ENCODE results near the gene TRIM5.

The TRIM5 gene

DNA sequence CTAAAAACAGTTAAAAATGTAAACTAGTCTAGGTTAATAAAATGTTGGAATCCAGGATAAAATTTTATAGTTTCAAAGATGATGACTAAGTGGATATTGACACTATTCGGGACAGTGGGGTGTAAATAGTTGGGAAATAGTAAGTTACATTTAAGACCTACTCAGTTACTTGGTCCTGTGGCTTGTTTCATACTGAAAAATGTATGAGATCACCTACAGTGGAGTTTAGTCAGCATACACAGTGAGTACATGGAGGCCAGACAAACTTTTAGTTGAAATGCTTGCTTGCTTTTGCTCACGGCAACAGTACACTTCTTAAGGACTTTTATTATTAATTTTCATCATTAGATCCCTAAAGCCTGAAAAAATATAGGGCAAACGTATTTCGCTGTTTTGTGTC is 20.8 kb upstream of the TRIM5 start:
- no peak overlapping the region for H3K27ac ChIP-seq
- TF ChIP-seq, protein P1, sequence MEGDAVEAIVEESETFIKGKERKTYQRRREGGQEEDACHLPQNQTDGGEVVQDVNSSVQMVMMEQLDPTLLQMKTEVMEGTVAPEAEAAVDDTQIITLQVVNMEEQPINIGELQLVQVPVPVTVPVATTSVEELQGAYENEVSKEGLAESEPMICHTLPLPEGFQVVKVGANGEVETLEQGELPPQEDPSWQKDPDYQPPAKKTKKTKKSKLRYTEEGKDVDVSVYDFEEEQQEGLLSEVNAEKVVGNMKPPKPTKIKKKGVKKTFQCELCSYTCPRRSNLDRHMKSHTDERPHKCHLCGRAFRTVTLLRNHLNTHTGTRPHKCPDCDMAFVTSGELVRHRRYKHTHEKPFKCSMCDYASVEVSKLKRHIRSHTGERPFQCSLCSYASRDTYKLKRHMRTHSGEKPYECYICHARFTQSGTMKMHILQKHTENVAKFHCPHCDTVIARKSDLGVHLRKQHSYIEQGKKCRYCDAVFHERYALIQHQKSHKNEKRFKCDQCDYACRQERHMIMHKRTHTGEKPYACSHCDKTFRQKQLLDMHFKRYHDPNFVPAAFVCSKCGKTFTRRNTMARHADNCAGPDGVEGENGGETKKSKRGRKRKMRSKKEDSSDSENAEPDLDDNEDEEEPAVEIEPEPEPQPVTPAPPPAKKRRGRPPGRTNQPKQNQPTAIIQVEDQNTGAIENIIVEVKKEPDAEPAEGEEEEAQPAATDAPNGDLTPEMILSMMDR (conservative IDR thresholded peaks at IDR 0.05), result no peak

DNA sequence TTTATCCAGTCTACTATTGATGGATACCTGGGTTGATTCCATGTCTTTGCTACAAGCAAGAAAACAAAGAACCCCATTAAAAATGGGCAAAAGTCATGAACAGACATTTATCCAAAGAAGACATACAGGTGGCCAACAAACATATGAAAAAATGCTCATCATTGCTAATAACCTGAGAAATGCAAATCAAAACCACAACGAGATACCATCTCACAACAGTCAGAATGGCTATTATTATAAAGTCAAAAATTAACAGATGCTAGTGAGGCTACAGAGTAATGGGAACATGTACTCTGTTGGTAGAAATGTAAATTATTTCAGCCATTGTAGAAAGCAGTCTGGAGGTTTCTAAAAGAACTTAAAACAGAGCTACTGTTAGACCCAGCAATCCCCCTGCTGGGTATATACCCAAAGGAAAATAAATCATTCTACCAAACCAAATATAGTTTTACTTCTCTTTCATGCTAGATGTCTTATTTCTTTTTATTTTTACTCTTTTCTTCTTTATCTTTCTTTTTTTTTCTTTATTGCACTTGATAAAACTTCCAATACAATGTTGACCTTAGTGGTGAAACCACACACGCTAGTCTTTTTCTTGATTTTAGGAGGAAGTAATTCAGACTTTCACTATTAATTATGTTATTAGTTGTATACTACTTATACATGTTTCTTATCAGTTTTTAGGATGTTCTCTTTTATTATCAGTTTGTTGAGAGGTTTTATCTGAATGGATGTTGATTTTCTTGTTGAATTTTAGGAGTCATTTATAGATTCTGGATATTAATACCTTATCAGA is 19.1 kb upstream of the TRIM5 start:
- no peak overlapping the region for H3K27ac ChIP-seq
- TF ChIP-seq, protein P1 (conservative IDR thresholded peaks at IDR 0.05), result no peak

DNA sequence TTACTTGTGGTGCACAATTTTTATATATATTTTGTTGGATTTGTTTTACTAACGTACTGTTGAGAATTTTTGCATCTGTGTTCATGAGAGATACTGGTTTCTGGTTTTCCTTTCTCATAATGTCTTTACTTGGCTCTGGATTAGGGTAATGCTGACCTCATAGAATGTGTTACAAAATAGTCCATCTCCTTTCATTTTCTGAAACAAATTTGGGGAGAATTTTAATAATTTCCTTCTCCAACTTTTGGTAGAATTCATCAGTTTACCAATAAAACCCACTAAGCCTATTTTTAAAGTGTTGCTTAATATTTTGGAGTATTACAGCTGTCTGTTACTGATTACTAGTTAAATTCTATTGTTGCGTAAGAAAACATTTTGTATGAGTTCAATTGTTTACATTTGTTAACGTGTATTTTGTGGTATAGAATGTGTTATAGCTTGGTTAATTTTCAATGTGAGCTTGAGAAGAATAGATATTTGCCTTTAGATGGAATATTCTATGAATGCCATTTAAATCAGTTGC is 16.2 kb upstream of the TRIM5 start:
- TF ChIP-seq, protein P1 (conservative IDR thresholded peaks at IDR 0.05), result no peak
- no peak overlapping the region for H3K27ac ChIP-seq

DNA sequence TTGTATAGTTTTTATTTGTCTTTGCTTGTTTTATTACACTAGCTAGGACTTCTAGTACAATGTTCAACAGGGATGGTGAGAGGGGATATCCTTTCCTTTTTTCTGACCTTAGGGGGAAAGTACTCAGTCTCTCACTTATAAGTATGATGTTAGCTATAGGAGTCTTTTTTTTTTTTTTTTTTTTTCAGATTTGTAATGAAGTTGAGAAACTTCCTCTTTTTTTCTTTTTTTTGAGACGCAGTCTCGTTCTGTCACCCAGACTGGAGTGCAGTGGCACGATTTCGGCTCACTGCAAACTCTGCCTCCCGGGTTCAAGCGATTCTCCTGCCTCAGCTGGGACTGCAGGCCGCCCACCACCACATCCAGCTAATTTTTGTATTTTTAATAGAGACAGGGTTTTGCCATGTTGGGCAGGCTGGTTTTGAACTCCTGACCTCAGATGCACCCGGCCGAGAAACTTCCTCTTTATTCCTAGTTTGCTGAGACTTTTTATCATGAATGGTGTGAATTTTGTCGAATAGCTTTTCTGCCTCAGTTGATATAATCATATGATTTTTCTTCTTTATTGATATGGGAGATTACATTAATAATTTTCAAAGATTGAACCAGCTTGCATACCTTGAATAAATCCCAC is 15.7 kb upstream of the TRIM5 start:
- TF ChIP-seq, protein P1 (conservative IDR thresholded peaks at IDR 0.05), result no peak

DNA sequence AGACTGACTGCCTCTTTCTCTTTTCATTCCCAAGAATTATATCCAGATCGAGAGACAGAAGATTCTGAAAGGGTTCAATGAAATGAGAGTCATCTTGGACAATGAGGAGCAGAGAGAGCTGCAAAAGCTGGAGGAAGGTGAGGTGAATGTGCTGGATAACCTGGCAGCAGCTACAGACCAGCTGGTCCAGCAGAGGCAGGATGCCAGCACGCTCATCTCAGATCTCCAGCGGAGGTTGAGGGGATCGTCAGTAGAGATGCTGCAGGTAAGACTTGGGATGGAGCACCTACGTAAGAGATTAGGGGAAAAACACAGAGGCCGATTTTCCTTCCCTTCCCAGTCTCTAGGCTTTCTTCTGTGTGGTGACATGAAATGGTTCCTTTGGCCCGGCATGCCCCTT is 13.4 kb upstream of the TRIM5 start:
- TF ChIP-seq, protein P1 (conservative IDR thresholded peaks at IDR 0.05), result no peak

More for the DNA sequence above, 15.7 kb upstream of the TRIM5 start:
- H3K27ac ChIP-seq, result no peak overlapping the region

DNA sequence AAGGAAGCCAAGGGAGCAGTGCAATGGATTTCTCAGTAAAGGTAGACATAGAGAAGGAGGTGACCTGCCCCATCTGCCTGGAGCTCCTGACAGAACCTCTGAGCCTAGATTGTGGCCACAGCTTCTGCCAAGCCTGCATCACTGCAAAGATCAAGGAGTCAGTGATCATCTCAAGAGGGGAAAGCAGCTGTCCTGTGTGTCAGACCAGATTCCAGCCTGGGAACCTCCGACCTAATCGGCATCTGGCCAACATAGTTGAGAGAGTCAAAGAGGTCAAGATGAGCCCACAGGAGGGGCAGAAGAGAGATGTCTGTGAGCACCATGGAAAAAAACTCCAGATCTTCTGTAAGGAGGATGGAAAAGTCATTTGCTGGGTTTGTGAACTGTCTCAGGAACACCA is 11.3 kb upstream of the TRIM5 start:
- no peak overlapping the region for H3K27ac ChIP-seq
- TF ChIP-seq, protein P1 (conservative IDR thresholded peaks at IDR 0.05), result no peak

More for the DNA sequence above, 13.4 kb upstream of the TRIM5 start:
- no peak overlapping the region for H3K27ac ChIP-seq

DNA sequence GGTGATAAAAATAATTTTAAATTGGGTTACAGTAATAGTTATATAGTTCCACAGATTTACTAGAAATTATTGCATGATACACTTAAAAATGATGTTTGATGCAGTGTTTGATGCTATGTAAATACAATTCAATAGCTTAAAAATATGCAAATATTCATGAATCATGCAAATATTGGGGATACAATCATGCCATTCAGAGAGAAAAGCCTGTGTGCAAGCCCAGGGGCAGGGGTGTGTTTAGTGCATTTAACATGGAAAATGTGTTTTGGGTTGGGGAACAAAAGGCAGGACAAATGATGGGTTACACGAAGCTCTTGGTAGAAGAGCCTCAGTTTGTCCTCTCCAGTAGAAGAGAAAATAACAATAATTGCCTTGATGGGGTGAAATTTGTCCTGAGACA is 10.7 kb upstream of the TRIM5 start:
- TF ChIP-seq, protein P1 (conservative IDR thresholded peaks at IDR 0.05), result no peak
- H3K27ac ChIP-seq, result no peak overlapping the region

Data from VCaP (cell line).